ENCODE results near the gene ANO9. TPM values are rescaled to one million over a fixed set of nuclear protein-coding genes. Genes with fewer than 3 reads are reported as not detected.
A peak's percentile ranks its signal among the peaks of the same experiment; 100 is the strongest.

ANO9 gene
- total RNA-seq, 4 donors from 2014 or later = 0.59 to 8.2 (median 1.1) TPM

DNA sequence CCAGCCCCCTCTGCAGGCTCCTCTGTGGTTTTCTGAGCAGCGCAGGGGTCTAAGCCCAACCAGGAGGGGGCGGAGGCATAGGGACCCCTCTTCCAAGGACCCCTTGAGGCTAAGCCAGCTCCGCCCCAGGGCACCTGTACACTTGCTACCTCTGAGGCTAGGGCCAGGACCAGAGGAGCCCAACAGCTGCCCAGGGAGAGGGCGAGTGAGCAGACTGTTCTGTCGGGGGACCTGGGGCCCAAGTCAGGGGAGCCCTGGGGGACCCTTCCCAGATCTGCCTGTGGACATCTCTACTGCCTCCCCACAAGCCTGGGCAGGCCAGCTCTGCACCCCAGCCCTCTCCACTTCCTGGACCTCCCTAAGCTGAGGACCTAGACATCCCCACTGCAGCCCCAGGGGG is 70.8 kb downstream of the ANO9 start:
- TF ChIP-seq, protein P1, sequence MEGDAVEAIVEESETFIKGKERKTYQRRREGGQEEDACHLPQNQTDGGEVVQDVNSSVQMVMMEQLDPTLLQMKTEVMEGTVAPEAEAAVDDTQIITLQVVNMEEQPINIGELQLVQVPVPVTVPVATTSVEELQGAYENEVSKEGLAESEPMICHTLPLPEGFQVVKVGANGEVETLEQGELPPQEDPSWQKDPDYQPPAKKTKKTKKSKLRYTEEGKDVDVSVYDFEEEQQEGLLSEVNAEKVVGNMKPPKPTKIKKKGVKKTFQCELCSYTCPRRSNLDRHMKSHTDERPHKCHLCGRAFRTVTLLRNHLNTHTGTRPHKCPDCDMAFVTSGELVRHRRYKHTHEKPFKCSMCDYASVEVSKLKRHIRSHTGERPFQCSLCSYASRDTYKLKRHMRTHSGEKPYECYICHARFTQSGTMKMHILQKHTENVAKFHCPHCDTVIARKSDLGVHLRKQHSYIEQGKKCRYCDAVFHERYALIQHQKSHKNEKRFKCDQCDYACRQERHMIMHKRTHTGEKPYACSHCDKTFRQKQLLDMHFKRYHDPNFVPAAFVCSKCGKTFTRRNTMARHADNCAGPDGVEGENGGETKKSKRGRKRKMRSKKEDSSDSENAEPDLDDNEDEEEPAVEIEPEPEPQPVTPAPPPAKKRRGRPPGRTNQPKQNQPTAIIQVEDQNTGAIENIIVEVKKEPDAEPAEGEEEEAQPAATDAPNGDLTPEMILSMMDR (IDR thresholded peaks at IDR 0.05) = no peak
- TF ChIP-seq POLR2A (IDR thresholded peaks at IDR 0.05) = no peak
- no peak for DNase-seq
- Histone ChIP-seq H3K36me3 (no peaks in the 10 kb centered on the region), H3K27me3 (peaks cover 0 to 4% of the 10 kb centered on the region in 2 donors), H3K4me3 (no peak overlapping the region), H3K4me1 (no peaks in the 10 kb centered on the region), H3K9me3 (no peaks in the 10 kb centered on the region), H3K27ac (no peak overlapping the region)
- intact Hi-C loops (cut with DNase I; ENCODE audit: low total_unique reads) = loop anchor here (10.0 kb wide), 1 partner anchor 166 kb away; the partner anchor contains the start of genes BET1L and RIC8A

DNA sequence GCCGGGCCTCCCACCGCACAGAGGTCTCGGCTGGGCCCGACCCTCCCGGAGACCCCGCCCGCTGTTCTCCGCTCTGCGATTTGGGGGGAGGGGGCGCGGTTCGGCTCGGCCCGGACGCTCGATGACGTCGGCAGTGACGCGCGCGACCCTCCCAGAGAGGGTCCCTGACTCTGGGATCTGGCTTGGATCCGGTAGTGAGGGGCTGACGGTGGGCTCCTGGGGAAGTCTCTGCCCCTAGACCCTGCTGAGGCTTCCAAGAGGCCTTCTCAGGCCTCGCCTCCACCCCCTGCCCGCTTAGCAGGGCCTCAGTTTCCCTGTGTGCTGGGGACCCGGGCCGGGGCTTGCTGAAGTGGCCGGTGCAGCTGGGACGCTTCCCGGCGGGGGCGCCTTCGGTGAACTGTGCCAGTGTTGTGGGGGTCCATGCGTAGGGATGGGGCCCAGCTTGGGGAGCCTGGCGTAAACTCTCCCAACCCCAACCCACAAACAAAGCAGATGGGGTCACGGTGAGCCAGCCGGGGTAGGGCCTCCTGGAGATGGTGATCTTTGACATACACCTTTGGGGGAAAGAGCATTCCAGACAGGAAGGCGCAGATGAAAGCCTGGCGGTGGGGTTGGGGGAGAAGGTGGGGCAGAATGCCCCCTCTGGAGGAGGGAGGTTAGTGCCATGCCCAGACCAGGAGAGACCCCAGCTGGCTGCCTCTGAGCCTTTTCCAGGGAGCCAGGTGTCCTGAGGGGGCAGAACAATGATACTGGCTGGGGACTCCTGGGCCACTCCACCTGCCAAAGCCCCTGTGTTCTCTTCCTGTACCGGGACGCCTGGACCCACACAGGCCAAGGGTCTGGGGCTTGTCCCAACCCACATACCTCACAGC is 71.5 kb downstream of the ANO9 start:
- H3K9me3 ChIP-seq = no peaks in the 10 kb centered on the region
- H3K36me3 ChIP-seq = no peaks in the 10 kb centered on the region
- peaks cover 0 to 4% of the 10 kb centered on the region in 2 donors for H3K27me3 ChIP-seq
- intact Hi-C loops (cut with DNase I; ENCODE audit: low total_unique reads) = loop anchor here (10.0 kb wide), 1 partner anchor 166 kb away; the partner anchor contains the start of genes BET1L and RIC8A
- H3K4me1 ChIP-seq = no peaks in the 10 kb centered on the region
- DNase-seq = no peak
- peak overlapping the region; percentile 11 to 24 for H3K4me3 ChIP-seq
- TF ChIP-seq, protein P1 (IDR thresholded peaks at IDR 0.05) = no peak
- no peak for TF ChIP-seq POLR2A (IDR thresholded peaks at IDR 0.05)
- peak overlapping the region in 1 of 2 donors; percentile 66 for H3K27ac ChIP-seq

DNA sequence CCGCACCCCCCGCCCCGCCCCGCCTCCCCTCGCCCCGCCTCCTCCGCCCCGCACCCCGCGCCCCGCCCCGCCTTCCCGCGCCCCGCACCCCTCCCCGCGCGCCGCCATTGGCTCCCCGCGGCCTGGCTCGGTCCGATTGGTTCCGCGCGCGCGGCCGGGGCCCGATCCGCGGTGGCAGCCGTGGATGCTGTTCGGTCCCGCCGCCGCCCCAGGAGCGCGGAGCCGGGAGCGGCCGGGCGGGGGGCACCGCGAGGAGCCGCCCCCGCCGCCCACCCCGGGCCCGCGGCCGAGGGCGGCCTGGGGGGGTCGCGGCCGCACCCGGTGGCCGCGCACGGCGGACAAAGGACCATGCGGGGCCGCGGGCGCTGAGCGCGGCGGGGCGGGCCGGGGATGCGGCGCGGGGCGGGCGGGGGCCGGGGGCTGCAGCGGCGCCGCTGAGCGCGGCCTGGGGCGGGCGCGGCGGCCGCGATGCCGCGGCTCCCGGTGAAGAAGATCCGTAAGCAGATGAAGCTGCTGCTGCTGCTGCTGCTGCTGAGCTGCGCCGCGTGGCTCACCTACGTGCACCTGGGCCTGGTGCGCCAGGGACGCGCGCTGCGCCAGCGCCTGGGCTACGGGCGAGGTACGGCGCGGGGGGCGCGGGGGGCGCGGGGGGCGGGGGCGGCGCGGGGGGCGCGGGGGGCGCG is 72.3 kb downstream of the ANO9 start, which contains the start of gene B4GALNT4:
Gene B4GALNT4, plus strand, starts transcription at position 164 of the 683 bp plus-strand sequence. Its CDS starts 305 bp downstream, at position 469.
- no peaks in the 10 kb centered on the region for H3K9me3 ChIP-seq
- TF ChIP-seq, protein P1 (IDR thresholded peaks at IDR 0.05) = no peak
- no peak for TF ChIP-seq POLR2A (IDR thresholded peaks at IDR 0.05)
- H3K4me3 ChIP-seq = peak within 1 kb of the TSS; percentile 11 to 40
- H3K4me1 ChIP-seq = no peaks in the 10 kb centered on the region
- DNase-seq = no peak
- H3K36me3 ChIP-seq = no peaks in the 10 kb centered on the region
- peak within 1 kb of the TSS in 1 of 2 donors; percentile 66 for H3K27ac ChIP-seq
- peaks cover 0 to 4% of the 10 kb centered on the region in 2 donors for H3K27me3 ChIP-seq
- intact Hi-C loops (cut with DNase I; ENCODE audit: low total_unique reads) = loop anchor here (5.0 to 10.0 kb wide), 2 partner anchors 77 to 165 kb away; partner anchors contain the start of genes BET1L and RIC8A

DNA sequence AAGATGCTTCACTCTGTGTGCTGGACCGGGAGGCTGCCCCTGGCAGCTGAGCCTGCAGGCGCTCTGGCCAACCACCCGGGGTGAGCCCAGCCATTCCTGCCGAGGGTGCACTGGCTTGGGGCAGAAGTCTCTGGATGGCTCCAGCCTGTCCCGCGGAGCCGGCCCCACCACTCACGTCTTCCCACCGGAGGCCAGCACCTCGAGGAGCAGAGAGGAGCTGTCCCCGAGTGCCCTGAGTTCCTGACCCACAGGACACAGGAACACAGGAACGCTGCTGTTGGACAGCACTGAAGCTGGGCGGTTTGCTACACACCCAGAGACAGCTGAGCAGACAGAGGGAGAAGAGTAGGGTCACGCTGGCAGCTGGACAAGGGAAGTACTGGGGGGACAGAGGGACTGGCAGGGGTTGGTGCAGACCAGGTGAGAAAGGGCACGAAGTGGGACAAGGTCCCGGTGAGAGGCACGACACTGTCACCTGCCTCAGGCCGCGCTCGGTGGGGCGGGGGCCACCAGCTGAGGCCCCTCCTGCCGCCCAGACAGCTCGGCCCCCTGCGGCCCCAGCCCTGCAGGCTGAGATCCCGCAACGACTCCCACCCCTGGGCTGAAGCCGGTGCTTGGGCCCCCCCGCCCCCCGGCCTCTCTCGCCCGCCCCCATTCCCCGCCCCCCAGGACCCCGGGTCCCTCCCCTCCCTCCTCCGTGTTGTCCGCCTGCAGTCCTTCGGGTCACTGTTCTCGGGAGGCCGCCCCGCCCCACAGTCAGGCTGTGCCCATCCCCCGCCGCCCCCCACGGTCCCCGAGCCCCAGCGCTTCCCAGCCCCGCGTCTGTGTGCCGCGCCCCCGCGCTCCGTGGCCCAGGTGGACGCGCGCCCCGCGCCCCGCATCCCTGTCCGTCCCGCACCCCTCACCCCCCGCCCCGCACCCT is 73.1 kb downstream of the ANO9 start:
- Histone ChIP-seq H3K27ac (no peak overlapping the region), H3K4me3 (peak overlapping the region in 1 of 2 donors; percentile 40), H3K36me3 (no peaks in the 10 kb centered on the region), H3K27me3 (peaks cover 0 to 4% of the 10 kb centered on the region in 2 donors), H3K9me3 (no peaks in the 10 kb centered on the region), H3K4me1 (no peaks in the 10 kb centered on the region)
- intact Hi-C loops (cut with DNase I; ENCODE audit: low total_unique reads) = loop anchor here (5.0 kb wide), 1 partner anchor 76 kb away; no protein-coding TSS in a partner anchor
- TF ChIP-seq, protein P1 (IDR thresholded peaks at IDR 0.05) = no peak
- TF ChIP-seq POLR2A (IDR thresholded peaks at IDR 0.05) = peak in 1 of 2 donors; percentile 9
- DNase-seq = no peak
